Stimulated activated CD8-positive, alpha-beta memory T cell treated with anti-CD3 and anti-CD28 coated beads, Interleukin-12 subunit alpha, Interleukin-12 subunit beta, amount 100 ng/mL, for 24 hours (primary cell): ENCODE data around the gene ADAMTS2.
"Not testable (repeated sequence)": the region's sequence is repeated elsewhere in the genome, so short reads cannot be mapped to it uniquely, and the experiment has no call there.

Experiments used
- DNase-seq: peaks from one replicate; pipeline ENCODE4 v3.0.0-alpha.2; 2020; ENCODE audit errors: extremely low read depth

The ADAMTS2 gene

DNA sequence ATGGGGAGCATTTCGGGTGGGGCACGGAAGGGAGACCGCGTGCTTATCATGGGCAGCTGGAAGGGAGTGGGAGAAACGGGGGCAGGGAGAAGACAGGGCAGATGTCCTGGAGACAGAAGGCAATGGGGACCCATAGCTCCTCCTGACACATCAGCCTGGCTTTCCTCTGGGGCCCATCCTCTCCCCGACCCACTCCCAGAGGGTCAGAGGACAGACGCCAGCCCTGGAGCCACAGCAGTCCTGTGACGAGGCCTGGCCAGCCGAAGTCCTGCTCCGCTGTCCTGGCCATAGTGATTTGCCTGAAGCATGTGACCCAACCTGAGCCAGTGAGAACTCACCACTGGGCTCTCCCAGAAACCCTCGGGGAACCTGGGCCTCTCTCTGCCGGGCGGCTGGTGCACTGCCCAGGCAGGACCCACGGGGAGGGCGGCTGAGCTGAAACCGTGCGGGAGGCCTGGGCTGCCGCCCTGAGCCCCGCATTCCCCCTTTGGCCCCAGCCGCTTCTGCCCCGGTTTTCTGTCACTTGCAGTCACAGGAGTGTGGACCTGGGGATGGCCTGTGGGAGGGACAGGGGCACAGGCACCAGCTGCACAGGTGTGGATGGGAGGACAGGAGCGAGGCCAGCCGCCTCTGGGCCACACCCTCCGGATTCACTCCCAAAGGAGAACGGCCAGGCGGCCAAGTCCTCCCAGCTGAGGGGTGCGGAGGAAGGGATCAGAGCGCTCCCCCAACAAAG is 19.8 kb downstream of the ADAMTS2 start:
- no peak for DNase-seq

GRCh38 chr5:179324760-179325295 is 20.4 kb downstream of the ADAMTS2 start:
- DNase-seq = no peak

DNA sequence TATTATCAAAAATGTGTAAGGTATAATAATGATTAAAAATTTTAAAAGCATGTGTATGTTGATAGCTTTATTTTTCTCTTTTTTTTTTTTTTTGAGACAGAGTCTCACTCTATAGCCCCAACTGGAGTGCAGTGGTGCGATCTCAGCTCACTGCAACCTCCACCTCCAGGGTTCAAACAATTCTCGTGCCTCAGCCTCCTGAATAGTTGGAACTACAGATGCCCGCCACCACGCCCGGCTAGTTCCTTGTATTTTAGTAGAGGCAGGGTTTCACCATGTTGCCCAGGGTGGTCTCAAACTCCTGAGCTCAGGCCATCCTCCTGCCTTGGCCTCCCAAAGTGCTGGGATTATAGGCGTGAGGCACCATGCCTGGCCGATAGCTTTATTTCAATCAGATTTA is 20.9 kb downstream of the ADAMTS2 start:
- DNase-seq = not testable (repeated sequence)

GRCh38 chr5:179323026-179323870 is 22.0 kb downstream of the ADAMTS2 start:
- DNase-seq = no peak

DNA sequence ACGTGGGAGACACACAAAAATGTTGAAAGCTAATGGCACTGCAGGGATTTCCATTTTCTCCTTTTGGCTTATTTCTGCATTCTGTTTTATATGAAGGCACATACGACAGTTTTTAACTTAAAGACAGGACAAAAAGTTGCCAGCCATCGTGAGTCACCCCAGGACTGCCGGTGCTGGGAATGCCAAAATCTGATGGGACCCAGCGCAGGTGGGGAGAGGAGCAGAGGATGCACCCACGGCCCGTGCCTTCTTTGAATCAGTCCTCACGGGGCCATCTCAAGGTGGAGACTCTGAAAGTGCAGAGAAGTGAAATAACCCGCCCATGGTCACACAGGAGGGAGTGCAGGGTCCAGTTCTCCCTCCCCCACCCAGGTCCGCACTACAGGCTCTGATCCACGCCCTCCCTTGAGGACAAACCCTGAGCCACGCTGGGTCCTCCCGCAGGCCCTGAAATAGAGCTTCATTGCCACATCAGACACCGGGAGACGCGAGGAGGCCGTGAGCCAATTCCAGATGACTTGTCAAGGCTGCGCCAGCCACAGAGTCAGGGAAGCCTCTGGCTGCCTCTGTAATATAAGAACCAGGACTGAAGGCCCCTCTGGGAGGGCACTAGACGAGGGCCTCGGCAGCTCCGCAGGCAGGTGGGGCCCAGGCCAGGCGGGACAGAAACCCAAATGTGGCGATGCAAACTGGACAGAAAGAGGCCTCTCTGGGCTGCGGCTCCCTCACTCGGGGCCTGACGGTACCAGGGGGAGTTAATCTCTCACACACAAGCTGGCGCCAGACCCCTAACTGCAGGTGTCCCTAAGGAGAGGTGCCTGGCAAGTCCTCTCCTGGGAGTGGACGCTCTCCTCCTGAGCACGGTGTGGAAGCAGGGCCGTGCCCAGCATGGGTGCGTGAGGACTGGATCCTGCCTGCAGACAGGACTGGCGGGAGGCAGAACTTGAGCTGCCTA is 22.9 kb downstream of the ADAMTS2 start:
- no peak for DNase-seq

DNA sequence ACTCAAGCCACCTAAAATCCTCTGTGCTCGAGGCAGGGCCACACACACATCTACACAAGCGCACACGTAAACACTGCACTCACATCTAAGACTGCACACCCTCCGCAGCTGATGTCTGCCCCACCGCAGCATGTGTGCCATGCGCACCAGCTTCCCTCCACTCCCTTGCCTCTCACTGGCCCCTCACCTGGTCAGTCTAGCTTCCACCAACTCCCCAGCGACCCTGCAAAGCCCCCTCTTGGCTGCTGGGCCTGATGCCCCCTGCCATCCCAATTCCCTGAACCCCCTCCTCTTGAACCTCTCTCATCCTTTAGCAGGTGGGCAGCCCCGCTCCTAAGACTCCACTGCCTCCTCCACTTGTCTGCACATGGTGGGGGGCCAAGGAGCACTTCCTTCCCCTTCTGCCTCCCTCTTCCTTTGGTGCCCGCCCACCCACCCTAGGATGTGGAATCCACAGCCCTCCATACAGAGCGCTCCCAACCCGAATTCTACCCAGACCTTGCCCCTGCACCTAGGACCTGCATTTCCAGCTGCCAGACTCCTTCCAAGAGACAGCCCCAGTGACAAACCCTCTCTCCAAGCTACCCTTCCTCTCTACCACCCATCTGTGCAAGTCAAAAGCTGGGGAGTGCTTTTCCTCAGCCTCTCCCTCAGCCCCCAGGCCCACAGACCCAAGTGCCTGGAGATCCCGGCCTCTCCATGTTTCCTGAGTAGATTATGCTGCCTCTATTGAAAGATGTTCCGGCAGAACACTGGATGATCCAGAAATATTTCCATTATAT is 23.9 kb downstream of the ADAMTS2 start:
- no peak for DNase-seq

- no peak for DNase-seq
Measured at GRCh38 chr5:179319741-179320281, 25.4 kb downstream of the ADAMTS2 start.

- no peak for DNase-seq
Measured at GRCh38 chr5:179319123-179319522, 26.1 kb downstream of the ADAMTS2 start.

DNA sequence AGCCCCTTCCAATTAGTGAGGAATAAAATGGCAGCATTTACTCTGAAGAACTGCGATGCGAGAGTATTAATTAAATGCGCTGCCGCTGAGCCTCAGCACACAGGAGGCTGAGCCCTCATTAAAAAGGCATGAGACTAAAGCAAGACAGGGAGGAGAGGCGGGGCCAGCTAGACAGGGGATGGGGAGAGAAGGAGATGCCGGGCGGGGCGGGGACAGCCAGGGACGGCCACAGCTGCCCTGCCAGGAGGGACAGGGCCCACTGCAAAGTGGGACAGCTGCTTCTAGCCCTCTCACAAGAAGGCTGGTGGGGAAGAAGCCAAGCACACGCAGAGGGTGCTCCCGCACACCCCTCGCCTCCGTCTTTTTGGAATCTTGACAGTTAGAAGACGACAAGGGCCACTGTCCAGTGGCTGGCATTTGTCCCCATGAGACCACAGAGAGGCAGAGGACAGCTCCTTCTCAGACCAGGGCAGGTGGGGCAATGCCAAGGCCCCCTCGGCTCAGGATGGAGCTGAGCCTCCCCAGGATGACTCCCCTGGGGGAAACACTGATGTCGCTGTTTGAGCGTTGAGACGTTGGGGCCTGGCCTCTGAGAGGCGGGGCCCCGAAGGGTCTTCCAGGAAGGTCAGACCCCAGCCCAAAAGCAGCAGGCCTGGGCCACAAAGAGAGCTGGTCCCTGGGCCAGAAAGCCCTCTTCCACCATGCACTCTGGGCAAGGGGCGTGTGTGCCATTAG is 26.9 kb downstream of the ADAMTS2 start:
- no peak for DNase-seq

DNA sequence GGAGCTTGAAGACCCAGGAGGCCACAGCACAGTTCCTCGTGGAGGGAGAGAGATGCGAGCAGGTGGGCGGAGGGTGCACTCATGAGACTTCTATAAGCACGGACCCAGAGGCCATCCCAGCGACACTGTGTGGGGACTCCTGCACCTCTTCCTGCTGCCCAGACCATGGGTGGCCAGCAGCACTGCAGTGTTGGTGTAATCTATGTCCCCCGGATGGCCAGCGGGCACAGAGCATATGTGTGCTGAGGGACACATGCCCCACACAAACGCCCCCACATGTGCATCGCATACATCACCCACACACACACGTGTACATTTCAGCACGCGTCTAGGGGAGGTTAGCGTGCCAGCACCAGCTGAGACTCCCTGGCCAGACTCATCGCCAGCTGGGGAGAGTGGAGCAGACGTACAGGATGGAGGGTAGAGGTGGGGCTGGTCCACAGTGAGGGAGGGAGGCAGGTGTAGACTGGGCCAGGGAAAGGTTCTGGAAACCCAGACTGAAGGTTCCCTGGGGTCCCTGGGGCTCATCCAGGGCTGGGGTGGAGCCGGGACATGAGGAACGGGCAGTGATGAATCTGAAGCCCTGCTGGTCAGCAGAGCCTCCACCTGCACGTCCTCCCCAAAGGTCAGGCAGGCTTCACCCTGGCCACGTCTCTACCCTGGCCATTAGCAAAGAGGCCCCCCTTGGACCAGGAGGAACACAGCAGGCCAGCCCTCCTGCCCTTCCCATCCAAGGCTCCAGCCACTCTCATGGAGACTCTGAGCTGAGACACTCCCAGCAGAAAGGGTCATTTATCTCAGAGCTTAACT is 27.6 kb downstream of the ADAMTS2 start:
- no peak for DNase-seq

GRCh38 chr5:179316982-179317381 is 28.3 kb downstream of the ADAMTS2 start:
- no peak for DNase-seq

DNA sequence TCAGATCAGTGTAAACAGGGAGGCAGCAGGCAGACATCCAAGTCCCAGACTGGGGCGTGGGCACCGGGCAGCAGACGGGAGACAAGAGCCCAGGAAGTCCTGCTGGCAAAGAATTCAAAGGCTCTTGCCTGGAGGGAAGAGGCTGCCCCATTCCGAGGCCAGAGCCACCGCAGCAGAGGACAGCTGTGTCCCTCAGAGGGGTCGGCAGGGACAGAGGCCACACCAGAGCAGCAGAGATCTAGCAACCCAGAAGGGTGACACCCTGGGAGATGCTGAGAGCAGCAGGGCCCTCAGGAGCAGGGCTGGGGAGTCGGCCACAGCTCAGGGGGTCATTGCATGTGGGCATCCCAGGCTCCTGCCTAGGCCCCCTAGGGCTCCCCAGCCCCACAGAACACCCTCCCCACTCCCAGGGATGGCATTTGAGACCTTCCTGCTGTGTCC is 29.1 kb downstream of the ADAMTS2 start:
- no peak for DNase-seq

DNA sequence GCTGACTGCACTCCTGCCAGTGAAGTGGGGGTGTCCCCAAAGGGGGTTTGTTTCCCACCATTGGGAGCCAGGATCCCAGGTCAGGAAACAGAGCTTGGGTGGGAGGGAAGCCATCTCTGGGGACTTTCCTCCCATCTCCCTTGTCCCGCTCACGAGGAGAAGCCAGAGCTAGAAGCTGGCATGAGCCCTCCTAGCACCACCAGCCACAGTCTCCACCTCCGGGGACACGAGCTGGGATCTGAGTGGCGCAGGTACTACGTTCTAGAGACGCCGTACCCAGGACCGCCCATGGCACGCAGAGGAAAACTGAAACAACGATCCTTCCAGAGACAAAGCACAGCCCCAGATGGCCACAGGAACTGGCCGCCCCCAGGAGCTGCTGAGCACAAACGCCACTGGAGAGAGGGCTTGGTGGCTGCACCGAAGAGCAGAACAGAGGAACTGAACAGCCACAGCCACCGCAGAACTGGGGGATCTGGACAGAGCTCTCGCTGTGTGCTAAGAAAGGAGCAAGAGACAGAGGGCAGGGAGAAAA is 29.8 kb downstream of the ADAMTS2 start:
- no peak for DNase-seq

DNA sequence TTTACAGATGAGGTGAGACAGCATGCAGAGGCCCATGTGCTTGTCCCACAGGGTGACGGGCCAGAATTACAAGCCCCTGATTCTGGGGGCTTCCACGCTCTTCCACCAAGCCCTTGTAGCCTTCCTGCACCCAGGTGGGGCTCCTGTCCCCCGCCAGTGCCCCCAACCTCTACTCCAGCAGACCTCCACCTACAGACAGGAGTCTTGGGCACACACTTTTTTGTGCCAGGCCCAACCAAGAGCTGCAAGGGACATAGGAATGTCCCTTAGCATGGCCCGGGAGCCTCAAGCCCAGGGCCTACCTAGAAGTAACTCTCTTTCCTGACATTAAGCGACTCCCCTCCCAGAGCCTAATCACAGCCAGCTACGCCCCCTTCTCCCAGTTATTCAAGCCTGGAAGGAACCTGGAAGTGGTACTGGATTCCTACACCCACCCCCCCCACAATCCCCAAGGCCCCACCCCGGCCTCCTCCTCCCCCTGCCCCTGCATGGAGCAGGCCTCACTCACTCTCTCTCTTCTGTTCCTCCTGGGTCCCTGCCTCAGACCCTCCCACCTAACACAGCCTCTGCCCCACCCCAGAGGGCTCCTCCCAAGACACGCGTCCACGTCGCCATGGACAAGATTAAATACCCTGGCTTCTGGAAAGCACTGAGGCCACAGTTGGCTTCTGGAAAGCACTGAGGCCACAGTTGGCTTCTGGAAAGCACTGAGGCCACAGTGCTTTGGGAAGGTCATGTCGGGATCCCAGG is 30.5 kb downstream of the ADAMTS2 start:
- DNase-seq = no peak

- no peak for DNase-seq
Measured at GRCh38 chr5:179313849-179314521, 31.3 kb downstream of the ADAMTS2 start.

DNA sequence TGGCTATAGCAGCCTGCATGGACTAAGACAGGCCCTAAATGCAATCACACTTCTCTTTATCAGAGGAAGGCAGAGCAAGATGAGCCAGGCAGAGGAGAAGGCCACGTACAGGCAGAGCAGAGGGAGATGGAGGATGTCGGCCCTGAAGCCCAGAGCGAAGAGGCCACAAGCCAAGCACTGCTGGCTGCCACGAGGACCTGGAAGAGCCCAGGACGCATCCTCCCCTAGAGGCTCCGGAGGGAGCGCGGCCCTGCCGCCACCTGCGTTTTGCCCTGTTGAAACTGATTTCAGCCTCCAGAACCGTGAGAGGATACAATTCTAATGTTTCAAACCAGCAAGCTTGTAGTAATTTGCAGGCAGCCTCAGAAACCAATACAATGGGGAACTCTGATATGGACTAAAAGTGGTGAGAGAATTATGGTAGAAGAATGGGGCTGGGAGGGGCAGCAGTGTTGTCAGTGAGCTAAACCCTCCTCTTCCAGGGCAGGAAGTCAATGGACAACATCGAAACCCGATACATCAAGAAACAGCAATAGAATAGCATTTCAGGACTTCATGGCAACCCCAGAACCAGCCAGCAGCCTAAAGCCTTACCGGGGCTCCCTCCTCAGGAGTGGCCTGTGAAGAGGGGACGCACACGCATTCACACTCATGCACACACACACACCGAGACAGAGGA is 32.6 kb downstream of the ADAMTS2 start:
- no peak for DNase-seq

GRCh38 chr5:179311581-179311980 is 33.7 kb downstream of the ADAMTS2 start:
- DNase-seq = no peak
